ENCODE data around the gene ISLR. TPM values are rescaled to one million over a fixed set of nuclear protein-coding genes. Genes with fewer than 3 reads are reported as not detected.
A peak's percentile ranks its signal among the peaks of the same experiment; 100 is the strongest.

ISLR gene
- total RNA-seq, 1 experiment from 2014 or later, result not detected

GRCh38 chr15:74208901-74209559, 35.5 kb downstream of the ISLR start:
- TF ChIP-seq CTCF (conservative IDR thresholded peaks at IDR 0.05; ENCODE audit: low read depth, low read length) (no peak), EZH2phosphoT487 (IDR thresholded peaks at IDR 0.05; ENCODE audit: borderline replicate concordance, low read length) (no peak), EZH2 (IDR thresholded peaks at IDR 0.05; ENCODE audit: low read length, unreplicated experiment) (no peak)
- no peaks in the 10 kb centered on the region for H3K27me3 ChIP-seq (ENCODE audit: low read length)
- no peak overlapping the region for H3K4me2 ChIP-seq (ENCODE audit: low read length)
- no TSS peak for BruUV-seq (replicated peaks)
- H2AFZ ChIP-seq (ENCODE audit: low read length), result no peak overlapping the region
- no peak overlapping the region for H3K9ac ChIP-seq (ENCODE audit: low read length)
- H3K27ac ChIP-seq (ENCODE audit: low read length), result no peak overlapping the region
- H3K4me3 ChIP-seq (ENCODE audit: low read length), result no peak overlapping the region
- ChIA-PET POLR2A (ENCODE audit: unreplicated experiment) (no interaction called here), CTCF (no interaction called here)
- DNase-seq (peak; percentile 27), ATAC-seq (no peak)
- intact Hi-C loops (cut with micrococcal nuclease), result no loop called here
- H3K9me3 ChIP-seq (ENCODE audit: low read length), result no peaks in the 10 kb centered on the region
- H3K4me1 ChIP-seq (ENCODE audit: insufficient read depth, low read length), result no peaks in the 10 kb centered on the region; the same call in 1 of the 2 replicates
- H3K79me2 ChIP-seq (ENCODE audit: low read length), result no peaks in the 10 kb centered on the region
- H4K20me1 ChIP-seq (ENCODE audit: low read length), result no peaks in the 10 kb centered on the region
- no peaks in the 10 kb centered on the region for H3K9me2 ChIP-seq (replicated peaks; ENCODE audit: low read length)
- no peaks in the 10 kb centered on the region for H3F3A ChIP-seq (ENCODE audit: low read length, unreplicated experiment)
- H3K36me3 ChIP-seq (ENCODE audit: low read depth, low read length), result no peaks in the 10 kb centered on the region

DNA sequence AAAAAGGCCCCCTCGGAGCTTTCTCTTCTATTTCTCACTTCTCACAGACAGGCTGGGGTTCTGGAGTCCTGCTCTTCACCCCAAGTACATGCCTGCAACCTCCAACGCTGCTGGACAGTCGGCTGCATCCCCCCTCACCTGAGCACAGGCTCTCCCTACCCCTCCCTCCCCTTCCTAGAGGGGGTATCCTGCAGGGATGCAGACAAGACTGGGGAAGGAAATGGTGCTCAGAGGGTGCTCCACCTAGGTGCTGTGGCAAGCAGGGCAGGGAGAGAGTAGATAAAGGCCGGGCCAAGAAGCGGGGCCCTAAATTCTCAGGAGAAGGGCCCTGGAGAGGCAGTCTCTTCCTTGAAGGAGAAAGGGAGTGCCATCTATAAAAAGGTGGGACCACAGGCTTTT, 36.0 kb downstream of the ISLR start:
- TF ChIP-seq EZH2phosphoT487 (IDR thresholded peaks at IDR 0.05; ENCODE audit: borderline replicate concordance, low read length), result no peak
- Histone ChIP-seq H2AFZ (ENCODE audit: low read length) (no peak overlapping the region), H3K4me2 (ENCODE audit: low read length) (no peak overlapping the region), H3K79me2 (ENCODE audit: low read length) (no peaks in the 10 kb centered on the region), H4K20me1 (ENCODE audit: low read length) (no peaks in the 10 kb centered on the region), H3K27me3 (ENCODE audit: low read length) (no peaks in the 10 kb centered on the region), H3K36me3 (ENCODE audit: low read depth, low read length) (no peaks in the 10 kb centered on the region), H3K27ac (ENCODE audit: low read length) (no peak overlapping the region), H3K4me3 (ENCODE audit: low read length) (no peak overlapping the region), H3K4me1 (ENCODE audit: insufficient read depth, low read length) (peaks cover 1% of the 10 kb centered on the region), H3K9me3 (ENCODE audit: low read length) (no peaks in the 10 kb centered on the region), H3F3A (ENCODE audit: low read length, unreplicated experiment) (no peaks in the 10 kb centered on the region), H3K9me2 (replicated peaks; ENCODE audit: low read length) (no peaks in the 10 kb centered on the region), H3K9ac (ENCODE audit: low read length) (no peak overlapping the region)
- intact Hi-C loops (cut with micrococcal nuclease), result no loop called here
- CTCF ChIA-PET, result no interaction called here
- POLR2A ChIA-PET (ENCODE audit: unreplicated experiment), result no interaction called here
- ATAC-seq (no peak), DNase-seq (no peak)
- BruUV-seq (replicated peaks), result no TSS peak

- H3K4me2 ChIP-seq (ENCODE audit: low read length), result no peak overlapping the region
- BruUV-seq (replicated peaks), result no TSS peak
These were observed 36.6 kb downstream of the ISLR start for GRCh38 chr15:74209997-74210671.

More at GRCh38 chr15:74209997-74210671, 36.6 kb downstream of the ISLR start:
- Histone ChIP-seq H3K27me3 (ENCODE audit: low read length) (no peaks in the 10 kb centered on the region), H2AFZ (ENCODE audit: low read length) (no peak overlapping the region), H3K4me1 (ENCODE audit: insufficient read depth, low read length) (peaks cover 7% of the 10 kb centered on the region), H3K36me3 (ENCODE audit: low read depth, low read length) (no peaks in the 10 kb centered on the region), H3F3A (ENCODE audit: low read length, unreplicated experiment) (no peaks in the 10 kb centered on the region), H3K27ac (ENCODE audit: low read length) (no peak overlapping the region), H3K79me2 (ENCODE audit: low read length) (no peaks in the 10 kb centered on the region), H3K9me2 (replicated peaks; ENCODE audit: low read length) (no peaks in the 10 kb centered on the region), H3K4me3 (ENCODE audit: low read length) (no peak overlapping the region), H3K9ac (ENCODE audit: low read length) (no peak overlapping the region), H3K9me3 (ENCODE audit: low read length) (no peaks in the 10 kb centered on the region), H4K20me1 (ENCODE audit: low read length) (no peaks in the 10 kb centered on the region)
- TF ChIP-seq CTCF (conservative IDR thresholded peaks at IDR 0.05; ENCODE audit: low read depth, low read length), result no peak
- TF ChIP-seq EZH2 (IDR thresholded peaks at IDR 0.05; ENCODE audit: low read length, unreplicated experiment), result no peak
- DNase-seq, result no peak
- ChIA-PET CTCF (no interaction called here), POLR2A (ENCODE audit: unreplicated experiment) (no interaction called here)
- intact Hi-C loops (cut with micrococcal nuclease), result no loop called here
- ATAC-seq, result no peak
